NCI-H226 (cell line): ENCODE measurements around the gene AXL.
"Not testable (repeated sequence)": the region's sequence is repeated elsewhere in the genome, so short reads cannot be mapped to it uniquely, and the experiment has no call there.

Source experiments
- DNase-seq: peaks from one replicate; pipeline ENCODE4 v3.0.0-alpha.2; 2015

Gene AXL

GRCh38 chr19:41218615-41219507, at the start of gene AXL:
Gene AXL, plus strand, starts transcription at chr19:41219223. Its CDS starts 170 bp downstream, at chr19:41219393.
- DNase-seq: peak; percentile 78

- peak; percentile 26 for DNase-seq
Measured at GRCh38 chr19:41172297-41173164, 46.5 kb upstream of the AXL start.

- DNase-seq: no peak
Measured at GRCh38 chr19:41174297-41174928, 44.6 kb upstream of the AXL start.

- peak; percentile 95 for DNase-seq
Measured at GRCh38 chr19:41175801-41176777, 42.9 kb upstream of the AXL start.

- not testable (repeated sequence) for DNase-seq
Measured at GRCh38 chr19:41180173-41180572, 38.9 kb upstream of the AXL start.

- DNase-seq: no peak
Measured at GRCh38 chr19:41186971-41187883, 31.8 kb upstream of the AXL start.

GRCh38 chr19:41187884-41188279, 31.1 kb upstream of the AXL start:
- no peak for DNase-seq

GRCh38 chr19:41189425-41190065, 29.5 kb upstream of the AXL start:
- DNase-seq: no peak

- DNase-seq: peak; percentile 60
Measured at GRCh38 chr19:41192574-41193429, 26.2 kb upstream of the AXL start, which contains the start of gene CYP2S1. Gene CYP2S1, plus strand, starts transcription at chr19:41193219. Its CDS starts 46 bp downstream, at chr19:41193265.

GRCh38 chr19:41193430-41194156, 25.4 kb upstream of the AXL start:
- no peak for DNase-seq

- DNase-seq: no peak
Measured at GRCh38 chr19:41194157-41194552, 24.9 kb upstream of the AXL start.

- DNase-seq: no peak
Measured at GRCh38 chr19:41195675-41196497, 23.1 kb upstream of the AXL start.

GRCh38 chr19:41198559-41198958, 20.5 kb upstream of the AXL start:
- no peak for DNase-seq

GRCh38 chr19:41203371-41203770, 15.7 kb upstream of the AXL start:
- no peak for DNase-seq

- peak; percentile 57 for DNase-seq
Measured at GRCh38 chr19:41204338-41204737, 14.7 kb upstream of the AXL start.

GRCh38 chr19:41205995-41206394, 13.0 kb upstream of the AXL start:
- no peak for DNase-seq

- no peak for DNase-seq
Measured at GRCh38 chr19:41206456-41206855, 12.6 kb upstream of the AXL start.
